GM13977 (cell line): ENCODE measurements around the gene KNG1.

Experiments
- DNase-seq: peaks from one replicate; pipeline ENCODE4 v3.0.0; 2012; ENCODE audit warnings: low spot score
- CTCF ChIP-seq: IDR thresholded peaks from 2 replicates; pipeline ENCODE4 v1.5.1; 2012; ENCODE audit warnings: mild to moderate bottlenecking, control low read depth; ENCODE audit not compliant: insufficient read depth; ENCODE audit errors: extremely low read depth, missing control alignments
- in situ Hi-C: fragments of 300-500 bp; cut with MboI; formaldehyde crosslinking; loops from one replicate; pipeline ENCODE4 v1.12.0; 2022; ENCODE audit warnings: low sequenced_read_pairs, low pct_unique_long_range_greater_than_20kb, mixed read lengths, inconsistent platforms; ENCODE audit not compliant: unreplicated experiment

Gene KNG1

DNA sequence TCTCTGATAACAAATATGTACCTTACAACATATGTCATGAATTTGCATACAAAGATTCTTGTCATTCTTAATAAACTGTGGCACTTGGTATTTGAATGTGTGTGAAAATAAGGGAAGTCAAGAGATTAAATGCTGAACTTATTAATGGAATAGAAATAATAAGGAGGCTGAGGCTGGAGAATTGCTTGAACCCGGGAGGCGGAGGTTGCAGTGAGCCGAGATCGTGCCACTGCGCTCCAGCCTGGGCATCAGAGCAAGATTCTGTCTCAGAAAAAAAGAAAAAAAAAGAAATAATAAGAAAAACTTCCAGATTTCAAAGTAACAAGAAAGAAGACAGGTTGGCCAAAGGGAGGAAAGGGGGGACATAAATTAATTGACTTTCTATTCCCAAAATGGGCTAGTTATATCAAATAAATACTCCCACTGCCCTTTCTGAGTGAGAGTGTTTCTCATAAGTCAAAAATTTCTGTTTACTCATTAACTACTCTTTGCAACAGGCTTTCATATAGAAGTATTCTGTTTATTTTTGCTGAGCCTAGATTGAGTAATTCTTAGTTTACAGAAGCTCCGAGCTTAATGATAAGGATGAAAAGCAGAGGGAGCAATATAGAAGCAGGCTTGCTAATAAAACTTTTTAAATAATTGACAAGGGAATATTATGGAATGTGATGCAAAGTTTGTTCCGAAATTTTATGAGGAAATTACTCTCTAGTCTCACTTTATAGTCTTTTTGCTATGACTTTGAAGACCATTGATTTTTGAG, 25.6 kb downstream of the KNG1 start:
- in situ Hi-C loops: no loop called here
- TF ChIP-seq CTCF: no peak
- DNase-seq: no peak

GRCh38 chr3:186743666-186744065, 26.5 kb downstream of the KNG1 start:
- in situ Hi-C loops: no loop called here
- no peak for TF ChIP-seq CTCF
- no peak for DNase-seq

DNA sequence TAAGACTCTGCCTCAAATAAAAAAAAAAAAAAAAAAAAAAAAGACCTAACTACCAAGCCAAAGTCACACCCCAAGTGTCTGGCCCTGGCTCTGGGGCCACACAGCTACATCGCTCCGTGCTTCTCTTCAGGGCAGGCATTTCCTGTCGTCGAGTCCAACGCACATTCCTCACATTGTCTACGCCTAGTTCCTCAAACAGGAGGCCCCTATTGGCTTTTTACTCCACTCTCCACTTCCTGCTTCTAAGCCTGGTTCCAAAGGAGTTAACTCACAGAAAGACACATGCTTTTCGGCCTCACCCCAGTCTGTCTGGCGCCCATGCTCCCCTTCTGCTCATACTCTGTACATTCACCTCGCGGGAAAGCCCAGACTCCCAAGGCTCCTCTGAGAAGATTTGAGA, 28.8 kb downstream of the KNG1 start:
- in situ Hi-C loops: no loop called here
- no peak for DNase-seq
- no peak for TF ChIP-seq CTCF

GRCh38 chr3:186750316-186750715, 33.2 kb downstream of the KNG1 start:
- TF ChIP-seq CTCF: no peak
- DNase-seq: no peak
- in situ Hi-C loops: no loop called here

DNA sequence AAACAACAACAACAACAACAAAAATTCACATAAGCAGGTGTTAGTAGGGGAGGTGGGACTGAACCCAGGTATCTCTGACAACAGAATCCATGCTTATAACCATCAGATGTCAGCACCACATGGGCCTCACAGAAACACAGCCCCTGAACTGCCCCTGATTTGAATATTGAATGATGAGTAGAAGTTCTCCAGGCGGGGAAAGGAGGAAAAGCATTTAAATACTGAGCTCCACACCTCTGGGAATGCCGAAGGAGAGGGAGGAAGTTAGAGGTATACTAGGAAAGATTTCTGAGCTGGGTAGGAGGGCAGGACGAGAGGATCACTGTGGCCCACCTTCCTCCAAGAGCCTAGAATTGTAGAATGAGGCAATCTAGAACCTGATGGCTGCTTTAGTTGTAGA, 34.3 kb downstream of the KNG1 start:
- no peak for DNase-seq
- no peak for TF ChIP-seq CTCF
- in situ Hi-C loops: no loop called here

DNA sequence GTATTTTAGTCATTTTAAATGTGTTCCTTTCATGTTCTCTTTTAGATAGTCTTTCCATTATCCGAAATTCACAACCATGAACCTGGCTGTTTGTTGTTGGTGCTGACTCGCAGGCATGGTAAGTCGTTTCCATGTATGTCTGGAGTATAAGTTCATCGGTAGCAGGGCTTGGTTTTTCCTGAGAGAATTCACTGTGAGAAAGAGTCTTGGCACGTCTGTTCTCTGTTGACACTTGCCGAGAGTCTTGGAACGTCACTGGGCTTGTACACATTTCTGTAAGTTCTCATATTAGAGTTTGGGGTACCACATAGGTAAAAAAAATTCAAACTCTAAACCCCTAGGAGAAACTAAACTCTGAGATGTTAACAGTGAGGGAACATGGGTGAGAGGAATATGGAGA, 36.8 kb downstream of the KNG1 start:
- no peak for DNase-seq
- no peak for TF ChIP-seq CTCF
- in situ Hi-C loops: no loop called here
